ENCODE results near the gene AAMDC. TPM values are rescaled to one million over a fixed set of nuclear protein-coding genes. Genes with fewer than 3 reads are reported as not detected.

AAMDC gene
- total RNA-seq, 1 donor from 2014 or later: 24.7 TPM

GRCh38 chr11:77806415-77806814 lies 14.5 kb upstream of the AAMDC start:
- H3K27ac Mint-ChIP-seq (ENCODE audit: unreplicated experiment): no peak overlapping the region

GRCh38 chr11:77806993-77807392 lies 14.0 kb upstream of the AAMDC start:
- peaks cover 5% of the 10 kb centered on the region for H3K36me3 Mint-ChIP-seq (ENCODE audit: low read depth, unreplicated experiment)
- H3K27ac Mint-ChIP-seq (ENCODE audit: unreplicated experiment): no peak overlapping the region

More at GRCh38 chr11:77806415-77806814, 14.5 kb upstream of the AAMDC start:
- no peak for DNase-seq (ENCODE audit: low spot score)
- Mint-ChIP-seq H3K4me3 (ENCODE audit: unreplicated experiment) (no peak overlapping the region), H3K4me1 (ENCODE audit: unreplicated experiment) (no peaks in the 10 kb centered on the region), H3K9me3 (ENCODE audit: unreplicated experiment) (no peaks in the 10 kb centered on the region), H3K27me3 (ENCODE audit: unreplicated experiment) (no peaks in the 10 kb centered on the region), H3K36me3 (ENCODE audit: low read depth, unreplicated experiment) (peaks cover 3% of the 10 kb centered on the region)
- no peak for TF ChIP-seq CTCF (IDR thresholded peaks at IDR 0.05; ENCODE audit: unreplicated experiment)

GRCh38 chr11:77813256-77813655 lies 7.7 kb upstream of the AAMDC start:
- no peak overlapping the region for H3K27ac Mint-ChIP-seq (ENCODE audit: unreplicated experiment)
- H3K4me3 Mint-ChIP-seq (ENCODE audit: unreplicated experiment): no peak overlapping the region

More at GRCh38 chr11:77806993-77807392, 14.0 kb upstream of the AAMDC start:
- Mint-ChIP-seq H3K4me3 (ENCODE audit: unreplicated experiment) (no peak overlapping the region), H3K27me3 (ENCODE audit: unreplicated experiment) (no peaks in the 10 kb centered on the region), H3K9me3 (ENCODE audit: unreplicated experiment) (no peaks in the 10 kb centered on the region), H3K4me1 (ENCODE audit: unreplicated experiment) (no peaks in the 10 kb centered on the region)
- no peak for DNase-seq (ENCODE audit: low spot score)
- TF ChIP-seq CTCF (IDR thresholded peaks at IDR 0.05; ENCODE audit: unreplicated experiment): no peak

GRCh38 chr11:77814848-77815247 lies 6.1 kb upstream of the AAMDC start:
- Mint-ChIP-seq H3K27me3 (ENCODE audit: unreplicated experiment) (no peaks in the 10 kb centered on the region), H3K9me3 (ENCODE audit: unreplicated experiment) (no peaks in the 10 kb centered on the region), H3K27ac (ENCODE audit: unreplicated experiment) (no peak overlapping the region), H3K4me1 (ENCODE audit: unreplicated experiment) (peaks cover 5% of the 10 kb centered on the region), H3K4me3 (ENCODE audit: unreplicated experiment) (peak overlapping the region; percentile 56), H3K36me3 (ENCODE audit: low read depth, unreplicated experiment) (peaks cover 21% of the 10 kb centered on the region)
- TF ChIP-seq CTCF (IDR thresholded peaks at IDR 0.05; ENCODE audit: unreplicated experiment): no peak
- DNase-seq (ENCODE audit: low spot score): no peak

More at GRCh38 chr11:77813256-77813655, 7.7 kb upstream of the AAMDC start:
- H3K36me3 Mint-ChIP-seq (ENCODE audit: low read depth, unreplicated experiment): peaks cover 15% of the 10 kb centered on the region
- H3K4me1 Mint-ChIP-seq (ENCODE audit: unreplicated experiment): peaks cover 5% of the 10 kb centered on the region
- no peaks in the 10 kb centered on the region for H3K27me3 Mint-ChIP-seq (ENCODE audit: unreplicated experiment)
- no peak for DNase-seq (ENCODE audit: low spot score)
- no peak for TF ChIP-seq CTCF (IDR thresholded peaks at IDR 0.05; ENCODE audit: unreplicated experiment)
- H3K9me3 Mint-ChIP-seq (ENCODE audit: unreplicated experiment): no peaks in the 10 kb centered on the region

GRCh38 chr11:77815459-77815858 lies 5.5 kb upstream of the AAMDC start:
- Mint-ChIP-seq H3K27ac (ENCODE audit: unreplicated experiment) (no peak overlapping the region), H3K27me3 (ENCODE audit: unreplicated experiment) (no peaks in the 10 kb centered on the region), H3K36me3 (ENCODE audit: low read depth, unreplicated experiment) (peaks cover 21% of the 10 kb centered on the region), H3K9me3 (ENCODE audit: unreplicated experiment) (no peaks in the 10 kb centered on the region), H3K4me1 (ENCODE audit: unreplicated experiment) (peaks cover 5% of the 10 kb centered on the region), H3K4me3 (ENCODE audit: unreplicated experiment) (no peak overlapping the region)
- no peak for TF ChIP-seq CTCF (IDR thresholded peaks at IDR 0.05; ENCODE audit: unreplicated experiment)
- no peak for DNase-seq (ENCODE audit: low spot score)

All from endothelial cell (in vitro differentiated cells).